Sigmoid colon (tissue), 7 donors: Measurements from ENCODE around the gene MYLIP. TPM values are rescaled to one million over a fixed set of nuclear protein-coding genes. Genes with fewer than 3 reads are reported as not detected.

Source experiments
- DNase-seq: peaks from one replicate; pipeline ENCODE4 v3.0.0-alpha.2; 2019
- H3K27ac ChIP-seq, 4 donors: fragments of 200-600 bp; sonication (generic); one replicate each; pipeline ENCODE4 v1.5.1; 2016 to 2019; ENCODE audit warnings: mild to moderate bottlenecking in 1 of 4
- H3K27me3 ChIP-seq, 3 donors: fragments of 200-600 bp; sonication (generic); one replicate each; pipeline ENCODE4 v1.5.1; 2019; ENCODE audit warnings: mild to moderate bottlenecking in 1 of 3
- H3K36me3 ChIP-seq, 4 donors: fragments of 200-600 bp; sonication (generic); one replicate each; pipeline ENCODE4 v1.5.1; 2016 to 2019
- H3K4me1 ChIP-seq, 4 donors: fragments of 200-600 bp; sonication (generic); one replicate each; pipeline ENCODE4 v1.5.1; 2017 to 2019
- H3K4me3 ChIP-seq, 4 donors: fragments of 200-600 bp; sonication (generic); one replicate each; pipeline ENCODE4 v1.5.1; 2017 to 2019; ENCODE audit warnings: mild to moderate bottlenecking in 2 of 4, moderate library complexity in 1 of 4
- H3K9me3 ChIP-seq, 4 donors: fragments of 200-600 bp in 3 of 4; sonication (generic) in 3 of 4; one replicate each; pipeline versions ENCODE4 v1.5.1 to v1.6.1; 2013 to 2019
- EP300 ChIP-seq, 4 donors: sonication (generic); formaldehyde crosslinking; IDR thresholded peaks; one replicate each; pipeline ENCODE4 v1.6.1; 2017; ENCODE audit warnings: antibody characterized with exemption in 4 of 4
- POLR2A ChIP-seq, 2 donors: fragments of 450-650 bp; IDR thresholded peaks; one replicate each; pipeline ENCODE4 v1.6.1; 2016; ENCODE audit warnings: antibody characterized with exemption in 2 of 2, mild to moderate bottlenecking in 2 of 2, moderate library complexity in 2 of 2
- POLR2AphosphoS5 ChIP-seq, 4 donors: sonication (generic); formaldehyde crosslinking; IDR thresholded peaks; one replicate each; pipeline ENCODE4 v1.6.1; 2017; ENCODE audit warnings: antibody characterized with exemption in 4 of 4
- WGBS, 2 donors: extraction: QIAGEN DNeasy Blood & Tissue Kit; methylation state at CpG; one replicate each; pipeline ENCODE4 v1.1.7; 2013; 5-methylcytosine and 5-hydroxymethylcytosine counted together
- intact Hi-C: fragments of 100-400 bp; cut with DNase I; formaldehyde crosslinking; loops from one replicate; pipeline ENCODE4 v1.15.1; 2023
- polyA plus RNA-seq, 3 donors: library from polyadenylated mRNA; stranded (reverse); fragments of 200-250 nt; gene quantifications; one replicate each; pipeline ENCODE4 v1.2.3, GENCODE V29; 2013
- total RNA-seq, 4 donors: library from RNA; depleted of rRNA; stranded (reverse); fragments of >200 nt; gene quantifications; one replicate each; pipeline ENCODE4 v1.1.0, GENCODE V29; 2016
- TF ChIP-seq, protein P1 (sequence below), 4 experiments: fragments of 450-650 bp in 3 of 4; fragments of 200-600 bp in 1 of 4; IDR thresholded peaks; one replicate each; pipeline ENCODE4 v1.5.1; 2016 to 2019; ENCODE audit warnings: antibody characterized with exemption in 4 of 4, mild to moderate bottlenecking in 3 of 4, moderate library complexity in 2 of 4
- donor health status: healthy with polysubstance abuse.
- donor health status: Bipolar disorder and iron deficiency.
- donor health status: healthy.

MYLIP gene
- total and polyA plus RNA-seq, 7 donors, result 13.4 to 50.0 (median 21.6) TPM

DNA sequence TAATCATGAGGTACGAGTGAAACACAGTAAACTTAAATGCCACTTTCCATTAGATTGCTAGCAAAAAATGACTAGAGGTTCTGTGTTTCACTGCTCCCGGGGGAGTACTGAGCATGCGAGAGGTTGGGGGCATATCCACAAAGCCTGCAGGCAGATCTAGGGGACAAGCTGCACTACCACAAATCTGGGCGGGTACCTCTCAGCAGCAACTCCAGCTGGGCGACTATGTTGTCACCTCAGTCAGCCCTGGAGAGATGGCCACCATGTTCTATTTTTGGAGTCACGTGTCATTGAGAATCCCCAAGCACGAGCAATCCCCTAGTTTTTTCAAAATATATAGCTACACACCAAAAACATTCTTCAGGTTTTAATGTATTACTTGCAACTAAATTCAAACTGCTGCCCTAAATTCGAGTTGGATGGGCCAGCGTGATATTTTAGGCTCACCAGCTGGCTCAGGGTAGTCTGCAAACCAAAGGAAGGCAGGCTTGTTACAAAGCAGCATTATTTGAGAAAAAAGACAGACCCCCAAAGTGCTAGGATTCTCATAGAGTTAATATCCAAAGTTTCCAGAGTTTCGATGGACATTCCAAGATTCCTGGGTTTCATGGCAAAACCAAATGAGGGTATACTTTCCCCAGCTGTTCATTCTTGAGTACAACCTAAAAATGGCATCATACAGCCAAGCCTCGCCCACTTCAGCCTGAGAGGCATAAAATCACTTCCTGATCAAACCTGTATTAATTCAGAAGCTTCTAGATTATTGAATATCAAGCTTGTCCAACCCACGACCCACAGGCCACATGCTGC is 24.1 kb upstream of the MYLIP start:
- DNase-seq, result no peak
- Histone ChIP-seq H3K27ac (no peak overlapping the region), H3K36me3 (no peaks in the 10 kb centered on the region), H3K27me3 (no peaks in the 10 kb centered on the region), H3K4me1 (peaks cover 0 to 18% (median 14%) of the 10 kb centered on the region in 4 donors), H3K4me3 (no peak overlapping the region), H3K9me3 (no peaks in the 10 kb centered on the region)
- TF ChIP-seq, protein P1, sequence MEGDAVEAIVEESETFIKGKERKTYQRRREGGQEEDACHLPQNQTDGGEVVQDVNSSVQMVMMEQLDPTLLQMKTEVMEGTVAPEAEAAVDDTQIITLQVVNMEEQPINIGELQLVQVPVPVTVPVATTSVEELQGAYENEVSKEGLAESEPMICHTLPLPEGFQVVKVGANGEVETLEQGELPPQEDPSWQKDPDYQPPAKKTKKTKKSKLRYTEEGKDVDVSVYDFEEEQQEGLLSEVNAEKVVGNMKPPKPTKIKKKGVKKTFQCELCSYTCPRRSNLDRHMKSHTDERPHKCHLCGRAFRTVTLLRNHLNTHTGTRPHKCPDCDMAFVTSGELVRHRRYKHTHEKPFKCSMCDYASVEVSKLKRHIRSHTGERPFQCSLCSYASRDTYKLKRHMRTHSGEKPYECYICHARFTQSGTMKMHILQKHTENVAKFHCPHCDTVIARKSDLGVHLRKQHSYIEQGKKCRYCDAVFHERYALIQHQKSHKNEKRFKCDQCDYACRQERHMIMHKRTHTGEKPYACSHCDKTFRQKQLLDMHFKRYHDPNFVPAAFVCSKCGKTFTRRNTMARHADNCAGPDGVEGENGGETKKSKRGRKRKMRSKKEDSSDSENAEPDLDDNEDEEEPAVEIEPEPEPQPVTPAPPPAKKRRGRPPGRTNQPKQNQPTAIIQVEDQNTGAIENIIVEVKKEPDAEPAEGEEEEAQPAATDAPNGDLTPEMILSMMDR (IDR thresholded peaks at IDR 0.05), result no peak
- TF ChIP-seq POLR2AphosphoS5 (IDR thresholded peaks at IDR 0.05), result no peak
- no peak for TF ChIP-seq POLR2A (IDR thresholded peaks at IDR 0.05)
- TF ChIP-seq EP300 (IDR thresholded peaks at IDR 0.05), result no peak
- intact Hi-C loops, result no loop called here
- 87 to 92% methylated on average over 12 of the region's 12 CpGs for WGBS, 2 donors

DNA sequence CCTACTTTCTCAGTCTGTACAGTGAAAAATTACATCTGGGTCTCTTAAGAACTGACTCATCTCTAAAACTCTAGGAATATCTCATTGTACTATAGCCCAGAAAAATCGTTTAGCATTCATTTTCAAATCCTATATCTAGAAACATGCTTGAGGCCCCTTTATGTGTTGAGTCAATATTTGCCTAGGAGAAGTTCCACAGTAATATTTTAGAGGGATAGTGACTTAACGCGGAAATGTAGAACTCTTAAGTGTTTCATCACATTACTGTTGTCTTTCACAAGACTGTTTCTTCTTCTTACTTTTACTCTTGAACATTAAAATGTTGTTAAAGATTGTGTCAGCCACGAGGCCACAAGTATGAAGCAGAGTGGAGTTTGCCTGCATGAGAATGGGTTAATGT is 23.0 kb upstream of the MYLIP start:
- 44 to 63% methylated on average over 4 of the region's 4 CpGs for WGBS, 2 donors
- intact Hi-C loops, result no loop called here

DNA sequence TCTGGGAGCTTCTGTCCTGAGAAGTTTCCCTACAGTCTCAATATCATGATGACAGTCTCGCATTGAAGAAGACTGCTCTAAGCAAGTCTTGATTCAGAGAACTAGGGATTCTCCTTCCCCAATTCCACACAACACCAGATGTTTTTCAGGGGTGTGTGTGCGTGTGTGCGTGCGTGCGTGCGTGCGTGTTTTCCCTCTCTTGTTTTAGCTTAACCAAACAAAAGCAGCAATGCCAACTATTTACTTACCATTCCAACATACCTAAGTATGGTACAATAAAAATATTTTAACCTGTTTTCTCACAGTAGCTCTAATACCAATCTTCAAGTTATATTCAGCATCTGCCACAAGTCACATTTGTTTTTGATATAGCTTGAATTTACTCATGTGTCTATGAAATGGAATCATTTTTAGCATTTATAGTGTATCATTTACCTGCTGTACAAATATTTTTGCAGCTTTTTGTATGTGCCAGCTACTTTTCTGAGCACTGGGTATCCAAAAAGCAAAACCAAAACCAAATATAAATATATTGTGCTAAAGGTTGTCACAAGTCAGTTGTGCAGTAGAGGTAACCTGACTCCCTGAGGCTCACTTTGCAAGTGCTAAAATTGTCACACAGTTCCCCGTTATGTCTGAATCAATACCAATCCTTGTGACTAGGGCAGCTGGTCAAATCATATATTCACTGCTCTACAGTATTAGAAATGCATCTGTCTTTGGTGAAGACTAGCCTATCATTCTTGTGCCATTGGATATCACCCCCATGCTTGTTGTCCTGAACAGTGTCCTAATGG is 21.7 kb upstream of the MYLIP start:
- Histone ChIP-seq H3K36me3 (no peaks in the 10 kb centered on the region), H3K4me3 (no peak overlapping the region), H3K4me1 (peaks cover 0 to 21% (median 14%) of the 10 kb centered on the region in 4 donors), H3K27ac (no peak overlapping the region), H3K9me3 (no peaks in the 10 kb centered on the region), H3K27me3 (no peaks in the 10 kb centered on the region)
- no peak for DNase-seq
- intact Hi-C loops, result no loop called here
- TF ChIP-seq POLR2AphosphoS5 (IDR thresholded peaks at IDR 0.05), result no peak
- TF ChIP-seq POLR2A (IDR thresholded peaks at IDR 0.05), result no peak
- TF ChIP-seq EP300 (IDR thresholded peaks at IDR 0.05), result no peak
- TF ChIP-seq, protein P1 (IDR thresholded peaks at IDR 0.05), result no peak
- WGBS, 2 donors, result 51 to 88% methylated on average over 8 of the region's 8 CpGs

More for the DNA sequence above, 23.0 kb upstream of the MYLIP start:
- H3K4me1 ChIP-seq, result peaks cover 0 to 21% (median 14%) of the 10 kb centered on the region in 4 donors
- H3K9me3 ChIP-seq, result no peaks in the 10 kb centered on the region
- TF ChIP-seq EP300 (IDR thresholded peaks at IDR 0.05) (no peak), POLR2A (IDR thresholded peaks at IDR 0.05) (no peak), POLR2AphosphoS5 (IDR thresholded peaks at IDR 0.05) (no peak)
- TF ChIP-seq, protein P1 (IDR thresholded peaks at IDR 0.05), result no peak
- no peak overlapping the region for H3K27ac ChIP-seq
- no peak overlapping the region for H3K4me3 ChIP-seq
- H3K27me3 ChIP-seq, result no peaks in the 10 kb centered on the region
- no peaks in the 10 kb centered on the region for H3K36me3 ChIP-seq
- no peak for DNase-seq

DNA sequence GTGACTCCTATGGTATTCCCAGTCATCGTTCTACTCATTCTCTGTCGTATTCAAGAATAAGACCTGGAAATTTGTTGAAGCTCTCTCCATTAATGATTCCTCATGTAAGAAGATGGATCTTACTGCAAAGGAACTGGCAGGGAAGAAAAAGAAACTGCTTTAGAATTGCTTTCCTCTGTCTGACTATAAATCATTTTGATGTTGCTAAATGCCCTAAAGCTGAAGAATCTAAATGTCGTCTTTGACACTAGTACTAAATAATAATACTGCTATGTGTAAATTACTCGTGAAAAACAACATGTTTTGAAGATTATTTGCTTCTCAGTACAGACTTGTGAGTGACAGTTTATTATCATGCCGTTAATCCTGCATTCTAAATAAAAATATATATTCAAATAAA is 20.5 kb upstream of the MYLIP start:
- Histone ChIP-seq H3K36me3 (no peaks in the 10 kb centered on the region), H3K4me3 (no peak overlapping the region), H3K27ac (no peak overlapping the region), H3K4me1 (peaks cover 0 to 21% (median 14%) of the 10 kb centered on the region in 4 donors), H3K27me3 (no peaks in the 10 kb centered on the region), H3K9me3 (no peaks in the 10 kb centered on the region)
- no peak for DNase-seq
- intact Hi-C loops, result no loop called here
- 83 to 93% methylated on average over 5 of the region's 5 CpGs for WGBS, 2 donors
- TF ChIP-seq POLR2AphosphoS5 (IDR thresholded peaks at IDR 0.05) (no peak), EP300 (IDR thresholded peaks at IDR 0.05) (no peak), POLR2A (IDR thresholded peaks at IDR 0.05) (no peak)
- TF ChIP-seq, protein P1 (IDR thresholded peaks at IDR 0.05), result no peak
